ENCODE results near the gene TNFSF13B. TPM values are rescaled to one million over a fixed set of nuclear protein-coding genes. Genes with fewer than 3 reads are reported as not detected.
"Not testable (repeated sequence)": the region's sequence is repeated elsewhere in the genome, so short reads cannot be mapped to it uniquely, and the experiment has no call there.

The TNFSF13B gene
- total RNA-seq, 2 donors from 2014 or later, result 1.4 to 3.6 TPM

DNA sequence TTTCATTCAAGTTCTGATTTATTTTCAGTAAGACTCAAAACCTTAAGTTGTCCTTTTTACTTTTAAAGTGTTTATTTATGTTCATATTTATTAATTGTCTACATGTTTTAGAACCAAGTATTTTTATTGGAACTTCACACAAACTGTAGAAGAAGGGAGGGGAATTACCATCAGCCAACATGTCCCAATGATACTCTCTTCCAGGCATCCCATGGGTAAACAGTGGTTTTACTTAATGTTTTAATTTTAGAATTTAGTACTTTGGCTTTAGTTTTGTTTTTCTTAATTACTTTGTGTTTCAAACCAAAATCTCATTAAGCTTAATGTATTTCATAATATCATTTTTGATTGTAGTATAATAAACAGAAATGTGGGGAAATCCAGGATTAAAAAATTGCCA is 5.2 kb downstream of the TNFSF13B start:
- ATAC-seq (no peak), DNase-seq (no peak)
- intact Hi-C loops (cut with DNase I, micrococcal nuclease), result no loop called here

- ATAC-seq, result no peak
- intact Hi-C loops (cut with DNase I, micrococcal nuclease), result no loop called here
- no peak for DNase-seq
These were observed 6.5 kb downstream of the TNFSF13B start for GRCh38 chr13:108276060-108276459.

GRCh38 chr13:108278466-108278865 is 8.9 kb downstream of the TNFSF13B start:
- intact Hi-C loops (cut with DNase I, micrococcal nuclease), result no loop called here
- DNase-seq (no peak), ATAC-seq (no peak)

- intact Hi-C loops (cut with DNase I, micrococcal nuclease), result no loop called here
- DNase-seq, result no peak
- no peak for ATAC-seq
These were observed 12.4 kb downstream of the TNFSF13B start for GRCh38 chr13:108281901-108282300.

DNA sequence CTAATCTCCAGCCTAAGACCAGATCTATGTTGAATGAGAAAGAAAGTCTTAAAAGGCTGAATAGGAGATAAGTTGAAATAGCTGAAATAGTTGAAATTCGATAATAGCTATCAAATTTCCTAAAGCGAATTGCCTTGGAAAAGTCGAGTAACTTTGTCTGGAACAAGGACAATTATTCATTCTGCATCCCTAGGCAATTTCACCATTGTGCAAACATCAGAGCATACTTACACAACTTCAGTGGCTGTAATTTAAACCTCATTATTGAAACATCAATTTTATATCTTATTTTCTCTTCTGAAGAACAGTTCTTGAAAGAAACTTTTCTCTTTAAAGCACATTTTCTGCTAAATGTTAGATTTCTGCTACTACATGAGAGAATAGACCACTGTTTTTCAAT is 13.6 kb downstream of the TNFSF13B start:
- DNase-seq (no peak), ATAC-seq (no peak)
- intact Hi-C loops (cut with DNase I, micrococcal nuclease), result no loop called here

DNA sequence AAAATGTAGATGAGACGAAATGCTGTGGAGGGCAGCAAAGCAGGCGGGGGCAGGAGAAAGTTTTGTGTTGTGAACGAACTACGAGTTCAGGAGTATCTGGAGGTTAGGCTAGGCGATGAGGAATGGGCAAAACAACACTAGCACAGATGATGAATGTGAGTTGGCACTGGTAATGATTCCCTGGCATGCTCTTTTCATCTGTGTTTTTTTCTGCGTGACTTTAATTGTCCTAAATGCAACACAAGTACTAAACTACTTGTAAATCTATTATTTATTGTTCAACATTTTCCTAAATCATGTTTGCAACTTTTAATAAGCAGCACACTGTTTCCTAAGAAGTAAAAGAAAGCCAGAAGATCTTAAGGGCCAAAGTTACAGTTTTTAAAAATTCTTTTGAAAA is 19.2 kb downstream of the TNFSF13B start:
- no peak for DNase-seq
- no peak for ATAC-seq
- intact Hi-C loops (cut with DNase I, micrococcal nuclease), result no loop called here

GRCh38 chr13:108289819-108290218 is 20.3 kb downstream of the TNFSF13B start:
- no peak for ATAC-seq
- intact Hi-C loops (cut with DNase I, micrococcal nuclease), result no loop called here

DNA sequence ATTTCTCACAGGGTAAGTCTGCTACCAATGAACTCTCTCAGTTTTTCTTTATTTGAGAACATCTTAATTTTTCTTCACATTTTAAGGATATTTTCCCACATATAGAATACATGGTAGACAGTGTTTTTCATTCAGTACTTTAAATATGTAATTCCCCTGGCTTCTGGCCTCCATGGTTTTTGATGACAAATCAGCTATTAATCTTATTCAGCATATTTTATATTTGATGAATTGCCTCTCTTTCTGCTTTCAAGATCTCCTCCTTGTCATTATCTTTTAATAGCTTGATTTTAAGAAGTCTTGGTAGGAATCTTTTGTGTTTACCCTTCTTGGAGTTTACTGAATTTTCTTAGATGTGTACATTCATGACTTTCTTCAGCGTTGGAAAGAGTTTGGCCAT is 27.6 kb downstream of the TNFSF13B start:
- intact Hi-C loops (cut with DNase I, micrococcal nuclease), result no loop called here
- DNase-seq (no peak), ATAC-seq (no peak)

More at GRCh38 chr13:108289819-108290218, 20.3 kb downstream of the TNFSF13B start:
- DNase-seq, result no peak

- DNase-seq, result no peak
- intact Hi-C loops (cut with DNase I, micrococcal nuclease), result no loop called here
- no peak for ATAC-seq
These were observed 32.8 kb downstream of the TNFSF13B start for GRCh38 chr13:108302279-108302678.

GRCh38 chr13:108304170-108305016 is 34.9 kb downstream of the TNFSF13B start:
- DNase-seq (no peak), ATAC-seq (no peak)
- intact Hi-C loops (cut with DNase I, micrococcal nuclease), result no loop called here

- no peak for ATAC-seq
- DNase-seq, result no peak
- intact Hi-C loops (cut with DNase I, micrococcal nuclease), result no loop called here
These were observed 36.1 kb downstream of the TNFSF13B start for GRCh38 chr13:108305655-108306054.

GRCh38 chr13:108306860-108307259 is 37.3 kb downstream of the TNFSF13B start:
- intact Hi-C loops (cut with DNase I, micrococcal nuclease), result no loop called here
- ATAC-seq (no peak), DNase-seq (no peak)

DNA sequence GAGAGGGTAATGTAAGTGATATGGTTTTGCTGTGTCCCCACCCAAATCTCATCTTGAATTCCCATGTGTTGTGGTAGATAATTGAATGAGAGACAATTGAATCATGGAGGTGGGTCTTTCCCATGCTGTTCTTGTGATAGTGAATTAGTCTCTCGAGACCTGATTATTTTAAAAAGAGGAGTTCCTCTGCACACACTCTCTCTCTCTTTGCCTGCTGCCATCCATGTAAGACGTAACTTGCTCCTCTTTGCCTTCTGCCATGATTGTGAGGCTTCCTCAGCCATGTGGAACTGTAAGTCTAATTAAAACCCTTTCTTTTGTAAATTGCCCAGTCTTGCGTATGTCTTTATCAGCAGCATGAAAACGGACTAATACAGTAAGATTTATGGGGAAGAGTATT is 42.1 kb downstream of the TNFSF13B start:
- ATAC-seq; DNase-seq; intact Hi-C loops (cut with DNase I, micrococcal nuclease): not testable (repeated sequence)

GRCh38 chr13:108313382-108313781 is 43.9 kb downstream of the TNFSF13B start:
- intact Hi-C loops (cut with DNase I, micrococcal nuclease), result no loop called here
- DNase-seq, result peak in 1 of 2 donors; percentile 64
- ATAC-seq, result peak; percentile 83

DNA sequence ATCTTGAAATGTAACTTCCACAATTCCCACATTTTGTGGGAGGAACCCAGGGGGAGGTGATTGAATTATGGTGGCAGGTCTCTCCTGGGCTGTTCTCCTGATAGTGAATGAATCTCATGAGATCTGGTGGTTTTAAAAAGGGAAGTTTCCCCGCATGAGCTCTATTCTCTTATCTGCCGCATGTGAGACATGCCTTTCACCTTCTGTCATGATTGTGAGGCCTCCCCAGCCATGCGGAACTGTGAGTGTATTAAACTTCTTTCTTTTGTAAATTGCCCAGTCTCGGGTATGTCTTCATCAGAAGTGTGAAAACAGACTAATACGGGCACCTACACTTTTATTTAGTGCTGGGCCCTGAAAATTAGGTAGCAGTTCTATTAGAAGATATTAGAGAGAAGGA is 45.8 kb downstream of the TNFSF13B start:
- DNase-seq (no peak), ATAC-seq (no peak)
- intact Hi-C loops (cut with DNase I, micrococcal nuclease), result no loop called here

DNA sequence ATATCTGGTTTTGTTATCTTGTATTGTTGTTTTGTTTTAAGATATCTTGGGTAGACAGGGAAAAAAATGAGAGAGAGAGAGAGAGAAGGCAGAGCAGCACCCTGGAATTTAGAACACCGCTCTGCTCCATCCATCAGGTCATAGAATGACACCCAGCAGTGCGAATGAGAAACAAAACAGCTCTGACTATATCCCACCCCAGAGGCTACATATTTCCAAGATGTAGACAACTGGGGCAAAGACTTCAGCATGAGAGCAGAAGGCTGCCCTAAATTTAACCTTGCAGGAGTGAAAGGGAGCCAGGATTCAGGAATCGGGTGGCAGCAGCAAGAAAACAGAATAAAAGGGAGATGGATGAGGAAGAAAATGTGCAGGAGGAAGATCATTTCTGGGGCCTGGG is 46.5 kb downstream of the TNFSF13B start:
- DNase-seq (no peak), ATAC-seq (no peak)
- intact Hi-C loops (cut with DNase I, micrococcal nuclease), result no loop called here

- intact Hi-C loops (cut with DNase I, micrococcal nuclease), result no loop called here
- ATAC-seq (no peak), DNase-seq (no peak)
These were observed 46.9 kb downstream of the TNFSF13B start for GRCh38 chr13:108316413-108316812.

GRCh38 chr13:108322206-108322824 is 52.8 kb downstream of the TNFSF13B start:
- ATAC-seq (peak; percentile 64), DNase-seq (no peak)
- intact Hi-C loops (cut with DNase I, micrococcal nuclease), result loop anchor here in 1 of 2 donors (5.0 kb wide), 1 partner anchor 575 kb away; no protein-coding TSS in a partner anchor

DNA sequence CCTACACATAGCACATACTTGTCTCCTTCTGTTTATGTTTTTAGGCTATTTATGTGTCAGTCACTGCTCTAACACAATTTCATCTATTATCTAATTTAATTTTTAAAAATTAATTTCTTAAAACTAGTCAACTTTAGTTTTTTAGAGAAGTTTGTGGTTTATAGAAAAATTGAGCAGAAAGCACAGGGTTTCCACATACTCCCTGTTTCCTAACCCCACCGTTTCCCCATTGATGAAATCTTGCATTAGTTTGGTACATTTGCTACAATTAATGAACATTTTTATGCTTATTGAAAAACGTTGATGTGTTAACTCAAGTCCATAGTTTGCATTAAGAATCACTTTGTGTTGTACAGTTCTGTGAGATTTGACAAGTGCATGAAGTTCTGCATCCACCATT is 53.5 kb downstream of the TNFSF13B start:
- intact Hi-C loops (cut with DNase I, micrococcal nuclease), result loop anchor here in 1 of 2 donors (5.0 kb wide), 1 partner anchor 574 kb away; no protein-coding TSS in a partner anchor
- DNase-seq, result no peak
- no peak for ATAC-seq

DNA sequence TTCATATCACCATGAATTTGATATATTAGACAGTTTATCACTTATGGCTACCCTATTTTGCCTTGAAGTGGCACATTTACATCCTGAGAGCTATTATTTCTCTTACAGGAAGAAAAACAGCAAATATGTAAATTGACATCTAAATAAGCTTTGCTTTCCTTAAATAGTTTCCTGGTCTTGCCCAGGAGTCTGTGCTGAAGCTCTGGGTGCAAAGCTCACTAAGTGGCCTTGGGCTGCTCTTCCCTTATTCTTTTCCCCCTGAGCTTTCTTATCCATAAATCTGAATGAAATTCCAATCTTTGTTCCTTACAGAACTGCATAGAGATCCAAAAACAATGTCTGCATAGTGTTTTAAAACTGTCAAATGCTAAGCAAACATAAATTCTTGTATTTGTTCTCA is 56.3 kb downstream of the TNFSF13B start:
- ATAC-seq, result peak; percentile 86
- DNase-seq, result no peak
- intact Hi-C loops (cut with DNase I, micrococcal nuclease), result no loop called here
